HL-60/S4 (cell line): Measurements from ENCODE around the gene BCHE.
"Not testable (repeated sequence)": the region's sequence is repeated elsewhere in the genome, so short reads cannot be mapped to it uniquely, and the experiment has no call there.

Source experiments
- in situ Hi-C: fragments of 300-500 bp; cut with MboI; formaldehyde crosslinking; loops from 2 replicates; pipeline ENCODE4 v1.14.3; 2022; ENCODE audit warnings: low sequenced_read_pairs

The BCHE gene

DNA sequence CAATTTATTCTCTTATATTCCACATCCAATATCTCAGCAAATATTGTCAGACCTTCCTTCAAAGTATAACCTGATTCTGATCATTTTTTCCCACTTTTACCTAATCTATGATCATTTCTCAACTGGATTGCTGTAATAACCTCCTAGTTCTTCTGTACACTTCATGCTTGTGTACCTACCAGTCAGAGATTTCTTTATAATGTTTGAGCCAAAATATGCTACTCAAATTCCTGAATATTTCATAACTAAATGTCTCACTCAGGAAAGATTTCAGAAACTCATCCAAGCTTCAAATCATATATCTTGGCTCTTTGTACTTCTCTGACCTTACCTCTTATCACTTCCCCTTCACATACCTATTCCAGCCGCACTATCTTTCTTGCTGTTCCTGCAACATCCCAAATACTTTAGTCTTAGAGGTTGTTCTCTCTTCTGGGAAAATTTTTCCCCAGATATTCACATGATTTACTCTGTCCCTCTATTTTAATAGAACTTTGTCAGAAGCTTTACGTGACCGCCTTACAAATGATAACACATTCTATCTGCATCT is 20.0 kb downstream of the BCHE start:
- in situ Hi-C loops, result no loop called here

GRCh38 chr3:165816209-165816608 is 21.0 kb downstream of the BCHE start:
- in situ Hi-C loops, result no loop called here

DNA sequence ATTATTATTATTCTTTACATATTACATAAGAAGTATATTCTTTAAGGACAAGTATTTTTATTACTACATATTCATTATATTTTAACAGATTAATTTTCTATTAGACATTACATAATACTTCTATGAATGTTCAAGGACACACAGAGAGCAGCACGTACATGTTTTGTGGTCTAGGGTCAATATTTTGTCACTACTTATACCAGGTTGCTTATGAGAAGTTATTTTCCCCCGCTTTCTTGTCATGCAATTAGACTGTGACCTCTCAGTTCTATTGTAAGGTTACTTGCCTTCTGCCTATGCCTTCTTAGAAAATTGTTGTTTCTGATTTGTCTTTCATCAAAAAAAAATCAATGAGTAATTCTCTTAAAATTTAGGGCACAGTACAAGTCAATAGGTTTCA is 21.5 kb downstream of the BCHE start:
- in situ Hi-C loops, result no loop called here

DNA sequence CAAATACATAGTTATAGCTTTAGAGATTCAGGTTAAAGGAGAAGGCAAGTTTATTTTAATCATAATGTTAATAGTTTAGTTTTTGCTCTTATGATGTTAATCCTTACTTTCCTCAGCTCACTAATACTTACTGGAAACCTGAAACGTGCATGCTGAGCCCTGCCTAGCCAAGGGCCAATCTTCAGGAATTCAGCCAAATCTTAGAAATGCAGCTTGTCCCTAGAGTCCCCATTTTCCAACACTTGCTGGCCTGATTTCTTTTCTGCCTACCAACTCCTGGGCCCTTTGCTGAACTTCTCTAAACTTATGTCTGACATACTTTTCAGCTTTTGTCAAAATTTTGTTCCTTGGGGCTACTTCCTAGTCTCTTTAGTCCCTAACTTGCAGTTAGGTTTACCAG is 22.8 kb downstream of the BCHE start:
- in situ Hi-C loops, result no loop called here

DNA sequence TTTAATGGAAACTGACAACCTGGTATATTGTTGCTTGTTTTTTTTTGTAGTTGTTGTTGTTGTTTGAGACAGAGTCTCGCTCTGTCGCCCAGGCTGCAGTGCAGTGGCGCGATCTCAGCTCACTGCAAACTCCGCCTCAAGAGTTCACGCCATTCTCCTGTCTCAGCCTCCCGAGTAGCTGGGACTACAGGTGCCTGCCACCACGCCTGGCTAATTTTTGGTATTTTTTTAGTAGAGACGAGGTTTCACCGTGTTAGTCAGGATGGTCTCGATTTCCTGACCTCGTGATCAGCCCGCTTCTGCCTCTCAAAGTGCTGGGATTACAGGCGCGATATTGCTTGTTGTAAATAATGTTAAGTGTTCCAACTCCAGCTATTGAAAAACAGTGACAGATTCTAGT is 29.3 kb downstream of the BCHE start:
- in situ Hi-C loops, result not testable (repeated sequence)

DNA sequence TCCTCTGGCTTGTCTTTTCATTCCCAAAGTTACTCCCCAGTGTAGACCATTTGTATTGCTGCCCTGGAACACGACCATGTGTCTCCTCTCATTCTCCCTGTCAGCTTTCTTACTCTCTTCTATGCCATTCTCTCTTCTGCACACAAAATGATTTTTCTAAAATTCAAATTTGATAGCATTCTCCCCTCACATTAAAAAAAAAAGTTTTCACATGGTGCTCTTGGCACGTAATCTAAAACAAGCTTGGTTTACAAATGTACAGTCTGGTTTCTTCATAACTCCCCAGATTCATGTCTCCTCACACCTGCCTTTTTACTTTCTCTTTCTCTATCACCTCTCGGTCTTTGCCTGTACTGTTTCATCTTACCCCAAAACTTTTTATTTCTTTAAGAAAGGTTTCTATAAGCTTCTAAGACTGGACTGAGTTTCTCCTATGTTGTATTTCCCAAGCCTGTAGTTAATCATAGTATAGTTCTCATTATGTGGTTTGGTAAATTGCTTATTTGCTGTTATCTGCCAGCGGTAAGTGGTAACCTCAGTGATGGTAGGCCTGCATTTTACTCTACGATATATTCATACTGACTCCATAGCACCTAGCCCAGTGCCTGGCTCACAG is 31.2 kb downstream of the BCHE start:
- in situ Hi-C loops, result no loop called here

DNA sequence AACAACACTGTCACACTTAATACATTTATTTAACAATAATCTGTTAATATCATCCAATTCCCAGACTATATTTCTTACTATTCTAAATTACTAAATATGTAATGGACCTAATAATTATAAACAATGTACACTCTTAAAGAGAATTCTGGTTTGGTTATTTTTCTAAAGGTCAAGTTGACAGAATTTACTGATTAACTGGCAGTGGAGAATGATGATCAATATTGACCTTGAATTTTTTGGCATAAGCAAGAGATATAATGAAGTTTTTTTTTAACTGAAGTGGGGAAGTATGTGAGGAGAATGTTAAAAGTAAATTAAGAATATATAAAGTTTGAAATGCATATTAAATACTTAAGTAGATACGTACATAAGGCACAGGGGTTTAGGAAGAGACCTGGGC is 33.8 kb downstream of the BCHE start:
- in situ Hi-C loops, result no loop called here

GRCh38 chr3:165800970-165801369 is 36.3 kb downstream of the BCHE start:
- in situ Hi-C loops, result no loop called here

DNA sequence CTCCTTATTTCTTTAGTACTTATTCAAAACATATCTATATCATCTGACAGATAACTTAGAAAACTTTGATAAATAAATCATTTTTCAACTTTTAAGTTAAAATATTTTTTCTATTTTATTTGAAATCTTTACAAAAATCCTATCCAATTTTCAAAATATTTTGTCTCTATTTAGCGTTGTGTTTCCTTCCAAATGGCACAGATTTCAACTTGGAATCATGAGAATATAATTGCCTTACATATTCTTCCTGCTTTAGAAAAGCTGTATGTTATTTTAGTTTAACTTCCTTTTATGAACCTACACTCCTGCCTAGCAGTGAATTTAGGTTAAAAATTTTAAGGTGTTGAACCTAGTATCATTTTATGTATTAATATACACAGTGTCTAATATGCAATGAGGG is 38.2 kb downstream of the BCHE start:
- in situ Hi-C loops, result no loop called here

DNA sequence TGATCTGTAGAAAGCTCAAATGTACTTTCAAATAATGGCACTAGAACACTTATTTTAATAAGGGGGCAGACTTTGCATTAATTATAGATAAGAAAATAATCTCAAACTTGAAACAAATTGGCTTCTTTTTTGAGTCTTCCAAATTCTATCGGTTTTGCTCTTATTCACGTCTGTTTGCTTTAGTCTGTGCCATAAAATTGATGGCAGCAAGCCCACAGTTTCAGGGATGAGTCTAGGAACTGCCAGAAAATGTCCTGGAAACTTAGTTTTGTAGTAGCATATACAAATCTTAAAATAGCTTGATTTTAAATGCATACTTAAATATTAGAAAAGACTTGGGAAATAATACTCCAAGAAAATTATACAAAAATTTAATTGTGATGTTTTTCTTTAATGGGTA is 39.7 kb downstream of the BCHE start:
- in situ Hi-C loops, result no loop called here

DNA sequence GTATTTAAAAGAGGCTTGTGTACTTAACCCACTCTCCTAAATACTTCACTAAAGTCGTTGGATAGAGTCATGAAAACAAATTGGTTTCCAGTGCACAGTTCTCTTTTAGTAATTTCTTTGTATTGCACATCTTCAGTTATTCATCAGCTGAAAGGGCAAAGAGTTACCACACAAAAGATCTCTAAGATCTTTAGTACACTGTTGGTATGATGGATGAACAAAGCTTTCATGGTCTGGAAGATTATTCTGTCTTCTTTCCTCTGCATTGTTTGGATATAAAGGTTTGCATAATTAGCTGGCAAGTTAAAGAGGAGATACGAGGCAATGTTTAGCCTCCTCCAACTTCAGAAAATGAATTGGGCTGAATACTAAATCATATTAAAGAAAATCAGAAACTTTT is 40.5 kb downstream of the BCHE start:
- in situ Hi-C loops, result no loop called here

DNA sequence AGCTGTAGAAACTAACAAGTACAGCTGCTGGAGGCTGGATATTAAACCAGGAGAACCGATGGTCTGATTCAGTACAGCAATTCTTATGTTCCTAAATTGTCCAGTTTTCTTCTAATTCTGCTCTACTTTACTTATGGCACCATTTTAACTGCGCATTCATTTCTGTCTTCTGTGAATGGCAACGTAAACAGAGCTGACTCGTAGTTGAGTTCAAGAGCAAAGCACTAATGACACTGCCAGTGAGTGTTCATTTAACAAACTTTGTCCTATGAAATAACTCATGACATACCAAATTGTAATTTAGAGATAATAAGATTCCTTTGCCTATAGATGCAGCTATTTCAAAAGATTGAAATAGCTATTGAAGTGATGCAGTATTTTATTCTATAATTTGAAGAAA is 48.7 kb downstream of the BCHE start:
- in situ Hi-C loops, result no loop called here

DNA sequence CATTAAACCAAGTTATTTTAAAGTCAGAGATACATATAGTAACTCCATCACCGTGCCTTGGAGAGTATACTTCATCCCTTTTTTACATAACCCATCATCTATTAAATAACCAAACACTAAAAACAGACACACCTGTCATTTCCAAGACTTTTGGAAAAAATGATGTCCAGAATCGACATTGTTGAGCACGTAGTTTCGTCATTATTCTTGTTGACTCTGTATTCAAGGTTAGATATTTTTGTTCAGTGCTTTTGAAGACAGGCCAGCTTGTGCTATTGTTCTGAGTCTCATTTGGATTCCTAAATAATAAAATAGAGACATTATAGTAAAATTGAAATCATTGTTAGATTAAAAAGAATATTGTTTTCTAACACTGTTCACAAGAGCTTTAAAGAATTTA is 51.2 kb downstream of the BCHE start:
- in situ Hi-C loops, result no loop called here

GRCh38 chr3:165784337-165784736 is 52.9 kb downstream of the BCHE start:
- in situ Hi-C loops, result no loop called here

DNA sequence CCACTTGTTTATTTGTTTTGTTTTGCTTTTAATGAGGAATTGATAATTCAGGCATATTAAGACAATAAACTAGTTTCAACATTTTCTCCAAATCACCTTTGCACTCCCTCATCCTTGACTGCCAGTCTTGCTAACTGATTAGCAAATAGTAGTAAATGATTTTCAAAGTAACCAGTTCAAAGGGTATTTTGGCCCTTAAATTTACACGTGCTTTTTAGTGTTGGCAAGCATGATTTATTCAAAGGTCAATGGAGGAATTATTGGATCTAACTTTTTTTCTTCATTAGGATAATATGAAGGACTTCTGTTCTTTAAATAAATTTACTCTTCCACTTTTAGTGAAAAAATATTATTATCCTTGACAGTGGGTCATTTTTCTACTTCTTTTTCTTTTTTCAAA is 53.8 kb downstream of the BCHE start:
- in situ Hi-C loops, result no loop called here

DNA sequence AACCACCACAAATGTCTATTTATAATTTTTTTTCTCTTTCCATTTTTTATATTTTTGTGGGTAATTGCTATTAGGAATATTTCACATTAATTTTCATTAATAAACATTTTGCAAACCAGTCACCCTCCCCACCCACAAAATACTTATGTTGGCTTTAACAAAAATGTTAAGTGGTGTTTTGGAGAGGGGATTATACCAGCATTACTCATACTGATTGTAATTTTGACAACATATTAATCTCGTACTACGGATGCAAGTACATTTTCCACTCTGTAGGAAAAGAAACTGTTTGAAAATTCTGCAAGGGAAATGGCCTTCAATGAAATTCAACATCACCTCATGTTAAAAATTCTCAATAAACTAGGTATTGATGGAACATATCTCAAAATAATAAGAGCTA is 58.3 kb downstream of the BCHE start:
- in situ Hi-C loops, result no loop called here

DNA sequence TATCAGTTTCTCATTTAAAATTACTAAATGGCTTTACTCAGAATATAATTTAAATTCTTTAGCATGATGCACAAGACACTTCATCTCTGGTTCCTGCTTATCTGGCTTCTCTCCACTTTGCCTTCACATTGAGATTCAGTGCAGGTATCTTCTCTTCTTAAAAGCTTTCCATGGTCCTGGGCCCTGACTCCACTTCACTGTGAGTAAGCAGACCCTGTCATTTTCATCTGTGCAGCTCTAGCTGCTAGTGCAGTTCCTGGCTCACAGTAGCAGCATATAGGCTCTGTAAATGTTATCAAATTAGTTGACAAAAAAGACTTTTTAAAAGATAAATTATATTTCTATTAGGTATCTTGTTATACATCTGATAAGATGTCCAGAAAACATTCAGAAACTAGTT is 58.8 kb downstream of the BCHE start:
- in situ Hi-C loops, result no loop called here

GRCh38 chr3:165775824-165776223 is 61.4 kb downstream of the BCHE start:
- in situ Hi-C loops, result no loop called here

DNA sequence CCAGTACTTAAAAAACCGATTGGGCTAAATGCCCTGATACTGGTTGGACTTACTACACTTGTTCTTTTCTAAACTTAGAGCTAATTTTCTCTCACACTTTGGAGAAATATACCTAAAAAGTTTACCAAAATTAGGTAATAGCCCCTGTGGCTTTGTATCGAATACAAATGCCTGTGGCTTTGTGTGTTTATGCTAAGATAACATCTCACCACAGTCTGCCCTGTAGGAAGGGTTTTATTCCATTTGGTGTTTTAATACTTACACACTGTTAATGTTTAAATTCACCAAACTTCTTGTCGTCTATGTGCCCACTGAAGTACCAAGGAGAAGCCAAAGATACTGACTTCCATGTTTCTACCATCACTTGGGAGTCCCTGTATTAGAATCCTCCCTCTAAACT is 66.4 kb downstream of the BCHE start:
- in situ Hi-C loops, result no loop called here

GRCh38 chr3:165768680-165769079 is 68.5 kb downstream of the BCHE start:
- in situ Hi-C loops, result no loop called here

- in situ Hi-C loops, result no loop called here
Observed at GRCh38 chr3:165759041-165759440, 78.2 kb downstream of the BCHE start.

DNA sequence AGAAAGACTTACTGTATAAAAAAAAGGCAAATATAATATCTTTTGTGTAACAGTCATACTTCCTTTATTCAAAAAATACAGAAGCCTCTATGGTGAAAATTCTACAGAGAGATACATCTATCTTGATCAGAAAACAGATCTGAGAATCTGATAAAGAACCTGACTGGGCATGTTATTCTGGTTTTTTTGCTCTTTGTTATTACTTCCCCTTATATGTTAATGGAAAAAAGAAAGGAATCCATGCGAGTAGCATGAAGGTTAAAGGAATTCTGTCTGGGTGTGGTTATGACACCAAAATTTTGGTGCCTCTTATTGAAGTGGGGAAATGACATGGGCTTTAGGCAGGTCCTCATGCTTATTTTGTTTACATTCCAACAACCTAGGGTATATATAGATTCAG is 81.7 kb downstream of the BCHE start:
- in situ Hi-C loops, result no loop called here
